ENCODE measurements around the gene MAGED4B.
"Not testable (repeated sequence)": the region's sequence is repeated elsewhere in the genome, so short reads cannot be mapped to it uniquely, and the experiment has no call there.

The MAGED4B gene, protein sequence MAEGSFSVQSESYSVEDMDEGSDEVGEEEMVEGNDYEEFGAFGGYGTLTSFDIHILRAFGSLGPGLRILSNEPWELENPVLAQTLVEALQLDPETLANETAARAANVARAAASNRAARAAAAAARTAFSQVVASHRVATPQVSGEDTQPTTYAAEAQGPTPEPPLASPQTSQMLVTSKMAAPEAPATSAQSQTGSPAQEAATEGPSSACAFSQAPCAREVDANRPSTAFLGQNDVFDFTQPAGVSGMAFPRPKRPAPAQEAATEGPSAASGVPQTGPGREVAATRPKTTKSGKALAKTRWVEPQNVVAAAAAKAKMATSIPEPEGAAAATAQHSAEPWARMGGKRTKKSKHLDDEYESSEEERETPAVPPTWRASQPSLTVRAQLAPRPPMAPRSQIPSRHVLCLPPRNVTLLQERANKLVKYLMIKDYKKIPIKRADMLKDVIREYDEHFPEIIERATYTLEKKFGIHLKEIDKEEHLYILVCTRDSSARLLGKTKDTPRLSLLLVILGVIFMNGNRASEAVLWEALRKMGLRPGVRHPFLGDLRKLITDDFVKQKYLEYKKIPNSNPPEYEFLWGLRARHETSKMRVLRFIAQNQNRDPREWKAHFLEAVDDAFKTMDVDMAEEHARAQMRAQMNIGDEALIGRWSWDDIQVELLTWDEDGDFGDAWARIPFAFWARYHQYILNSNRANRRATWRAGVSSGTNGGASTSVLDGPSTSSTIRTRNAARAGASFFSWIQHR

DNA sequence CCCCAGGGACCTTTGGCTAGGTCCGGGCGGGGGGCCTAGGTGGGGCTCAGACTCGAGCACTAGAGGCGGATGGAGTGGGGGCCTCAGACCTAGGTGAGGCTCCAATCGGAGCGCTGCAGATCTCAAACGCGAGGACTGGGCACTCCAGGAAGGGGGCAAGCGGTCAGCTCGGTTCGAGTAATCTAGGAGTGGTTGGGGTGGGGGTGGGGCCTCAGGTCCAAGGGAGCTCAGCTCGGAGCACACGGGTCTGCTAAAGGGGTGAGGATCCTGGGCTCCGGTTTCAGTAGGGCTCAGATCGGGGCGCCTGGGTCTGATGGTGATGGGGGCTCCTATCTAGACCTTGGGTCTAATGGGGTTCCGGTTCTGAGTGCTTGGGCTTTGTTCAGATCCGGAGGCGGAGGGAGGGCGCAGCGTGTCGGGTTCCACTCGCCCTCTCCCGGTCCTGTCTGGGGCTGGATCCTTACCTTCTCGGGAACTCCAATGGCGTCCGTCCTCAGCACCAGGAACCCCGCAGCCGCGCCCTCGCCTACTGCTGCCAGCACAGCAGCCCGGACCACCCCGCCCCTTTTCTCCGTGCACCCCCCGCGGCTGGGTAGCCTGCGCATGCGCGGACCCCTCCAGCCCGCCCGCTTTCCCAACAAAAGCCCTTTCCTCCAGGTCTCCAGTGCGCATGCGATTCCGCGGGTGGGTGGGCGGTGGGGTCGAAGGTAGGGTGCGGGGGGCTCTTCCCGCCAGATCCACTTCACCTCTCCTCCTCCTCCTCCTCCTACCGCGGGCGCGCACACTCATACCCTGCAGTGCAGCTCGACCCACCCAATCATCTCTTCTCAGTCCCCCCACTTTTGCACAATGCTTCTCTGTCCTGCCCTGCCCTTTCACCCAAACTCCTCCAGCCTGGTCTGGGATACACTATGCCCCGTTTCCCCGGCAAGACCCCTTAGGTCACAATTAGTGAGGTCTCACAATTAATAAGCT, at the start of gene MAGED4B:
TSS of gene MAGED4B (minus strand) at position 518 of the 975 bp plus-strand sequence. CDS start 1,011 bp downstream, outside the sequence.
- not testable (repeated sequence) for DNase-seq

DNA sequence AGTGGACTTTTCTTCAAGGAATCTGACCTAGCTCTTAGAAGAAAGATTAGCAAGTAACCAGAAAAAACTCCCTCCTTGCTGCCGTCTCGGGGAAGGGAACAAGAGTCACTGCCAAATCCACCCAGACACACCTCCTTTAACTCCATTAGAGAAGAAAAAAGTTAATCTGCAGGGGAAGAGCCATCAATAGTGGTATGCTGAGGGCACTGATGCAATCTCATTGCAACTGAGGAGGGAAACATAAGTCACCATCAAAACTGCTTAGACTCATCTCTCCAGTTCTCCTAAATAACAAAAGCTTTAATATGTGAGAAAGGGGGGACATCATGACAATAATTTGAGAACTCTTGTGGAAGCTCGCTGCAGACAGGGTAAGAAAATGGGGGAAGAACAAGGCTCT, 49.3 kb upstream of the MAGED4B start:
- DNase-seq = no peak

DNA sequence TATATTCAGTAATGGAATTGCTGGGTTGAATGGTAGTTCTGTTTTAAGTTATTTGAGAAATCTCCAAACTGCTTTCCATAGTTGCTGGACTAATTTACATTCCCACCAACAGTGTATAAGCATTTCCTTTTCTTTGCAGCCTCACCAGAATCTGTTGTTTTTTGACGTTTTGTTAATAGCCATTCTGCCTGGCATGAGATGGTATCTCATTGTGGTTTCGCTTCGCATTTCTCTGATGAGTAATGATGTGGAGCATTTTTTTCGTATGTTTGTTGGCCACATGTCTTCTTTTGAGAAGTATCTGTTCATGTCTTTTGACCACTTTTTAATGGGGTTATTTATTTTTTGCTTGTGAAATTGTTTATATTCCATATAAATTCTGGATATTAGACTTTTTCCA, 13.6 kb upstream of the MAGED4B start:
- DNase-seq = no peak

DNA sequence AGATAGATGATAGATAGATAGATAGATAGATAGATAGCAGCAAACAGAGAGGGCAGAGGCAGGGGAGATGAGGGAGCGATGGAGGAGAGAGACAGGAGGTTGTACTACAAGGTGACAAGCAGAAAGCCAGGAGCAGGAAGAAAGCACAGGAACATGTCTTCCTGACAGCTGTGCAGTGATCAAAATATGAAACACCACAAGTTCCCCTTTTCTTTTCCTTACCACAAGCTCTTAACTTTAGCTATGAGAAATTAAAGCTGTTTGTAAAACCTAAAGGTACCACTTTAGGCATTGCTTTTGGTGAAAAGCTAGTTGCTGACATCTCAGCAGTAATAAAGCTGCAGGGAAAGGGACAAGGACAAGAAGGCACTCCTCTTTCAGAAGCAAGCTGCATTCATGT, 9.1 kb upstream of the MAGED4B start:
- no peak for DNase-seq

DNA sequence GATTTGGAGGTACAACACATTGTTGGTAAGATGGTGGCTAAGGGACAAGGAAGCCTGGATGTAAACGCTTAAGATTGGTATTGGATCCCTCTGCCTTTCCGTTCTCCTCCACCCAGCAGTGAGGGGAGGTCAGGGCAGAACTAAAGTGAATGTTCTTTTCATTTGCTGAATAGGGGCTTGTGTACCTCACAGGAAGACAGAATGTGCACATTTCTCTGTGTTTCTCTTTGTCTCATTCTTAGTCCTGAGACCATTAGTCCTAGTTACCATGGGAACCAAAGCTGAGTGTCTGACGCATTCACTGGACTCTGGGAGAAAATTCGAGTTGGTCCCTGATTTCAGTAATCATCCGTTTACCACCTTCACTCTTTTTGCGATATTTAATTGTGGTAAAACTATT, 26.7 kb downstream of the MAGED4B start:
- not testable (repeated sequence) for DNase-seq

DNA sequence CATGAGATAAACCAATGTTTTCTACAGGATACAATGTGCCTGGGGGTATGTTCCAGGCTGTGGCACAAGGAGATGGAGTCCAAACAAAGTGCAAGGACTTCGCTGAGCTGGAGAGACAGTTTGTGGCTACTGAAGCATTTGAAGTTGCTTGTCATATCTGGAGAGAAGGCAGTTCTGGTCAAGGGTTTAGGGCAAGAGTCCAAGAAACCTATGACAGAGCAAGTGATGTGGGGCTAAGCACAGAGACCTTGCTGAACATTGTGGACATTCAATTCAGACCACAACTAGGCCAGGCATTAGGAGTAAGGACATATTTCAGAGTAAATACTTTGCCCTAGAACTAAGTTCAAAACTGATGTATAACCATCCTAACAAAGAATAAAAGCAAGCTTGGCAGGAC, 34.8 kb downstream of the MAGED4B start:
- no peak for DNase-seq

DNA sequence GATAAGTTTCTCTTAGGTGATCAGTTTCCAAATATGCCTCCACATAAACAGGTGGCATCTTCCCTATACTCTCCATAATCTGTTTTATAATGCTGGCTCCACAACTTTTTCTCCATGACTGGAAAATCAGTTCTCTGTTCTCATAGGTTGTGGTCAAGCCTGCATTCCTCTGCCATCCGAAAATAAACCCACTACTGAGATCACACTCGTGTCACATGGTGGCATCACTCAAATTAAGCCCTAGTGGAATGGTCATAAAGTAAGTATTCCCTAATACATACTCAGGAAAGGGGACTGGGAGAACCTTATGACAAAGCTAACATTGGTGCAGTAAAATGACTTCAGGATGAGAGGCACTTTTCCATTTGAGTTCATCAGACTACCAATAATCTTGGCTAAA, 37.6 kb downstream of the MAGED4B start:
- DNase-seq = no peak

DNA sequence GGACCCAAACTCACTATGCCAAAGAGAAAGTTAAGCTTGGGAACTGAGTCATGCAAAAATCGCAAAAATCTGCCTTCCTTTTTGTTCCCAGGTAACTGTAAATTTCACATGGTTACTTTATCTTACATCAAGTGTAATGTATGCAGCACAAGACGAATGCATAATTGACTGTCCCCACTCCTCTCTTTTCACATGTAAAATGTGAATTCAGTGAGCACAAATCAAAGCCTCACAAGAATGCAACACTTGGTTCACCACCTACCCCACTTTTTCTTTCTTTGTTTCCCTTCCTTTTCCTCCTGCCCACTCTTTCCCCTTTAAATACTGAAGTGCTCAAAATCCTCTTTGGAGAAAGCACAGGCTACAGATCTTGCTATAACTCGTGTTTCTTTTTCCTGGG, 53.2 kb downstream of the MAGED4B start:
- no peak for DNase-seq
